Trophoblast cell (in vitro differentiated cells and primary cell): ENCODE measurements around the gene TGOLN2.
"Not testable (repeated sequence)": the region's sequence is repeated elsewhere in the genome, so short reads cannot be mapped to it uniquely, and the experiment has no call there.

ENCODE experiments used
- DNase-seq, 2 donors: peaks; one replicate each; pipeline ENCODE4 v3.0.0-alpha.2; 2016
- H2AFZ ChIP-seq: 2 replicates; pipeline ENCODE4 v1.6.1; 2013; ENCODE audit warnings: low read length, moderate library complexity, mild to moderate bottlenecking; ENCODE audit not compliant: insufficient read depth, poor library complexity
- H2AK5ac ChIP-seq: 2 replicates; pipeline ENCODE4 v1.6.1; 2013; ENCODE audit warnings: mild to moderate bottlenecking, low read length
- H2BK120ac ChIP-seq: 2 replicates; pipeline ENCODE4 v1.6.1; 2013; ENCODE audit warnings: low read length, mild to moderate bottlenecking, moderate library complexity; ENCODE audit not compliant: insufficient read depth, poor library complexity
- H2BK12ac ChIP-seq: 2 replicates; pipeline ENCODE4 v1.6.1; 2013; ENCODE audit warnings: mild to moderate bottlenecking, low read length, moderate library complexity
- H2BK5ac ChIP-seq: 2 replicates; pipeline ENCODE4 v1.6.1; 2013; ENCODE audit warnings: low read length, low read depth, moderate library complexity, mild to moderate bottlenecking; ENCODE audit not compliant: poor library complexity
- H3K14ac ChIP-seq: 2 replicates; pipeline ENCODE4 v1.6.1; 2013; ENCODE audit warnings: mild to moderate bottlenecking, low read length
- H3K18ac ChIP-seq: 2 replicates; pipeline ENCODE4 v1.6.1; 2013; ENCODE audit warnings: mild to moderate bottlenecking, low read length
- H3K23ac ChIP-seq: 2 replicates; pipeline ENCODE4 v1.6.1; 2013; ENCODE audit warnings: low read length
- H3K27ac ChIP-seq: 2 replicates; pipeline ENCODE4 v1.5.1; 2013; ENCODE audit warnings: low read depth, mild to moderate bottlenecking, inconsistent platforms, low read length, moderate library complexity
- H3K27me3 ChIP-seq: 2 replicates; pipeline ENCODE4 v1.6.1; 2013; ENCODE audit warnings: inconsistent platforms, mild to moderate bottlenecking, low read length, moderate library complexity; ENCODE audit not compliant: insufficient read depth
- H3K36me3 ChIP-seq, 2 experiments: 1 replicate in 1 of 2; 2 replicates in 1 of 2; pipeline ENCODE4 v1.6.1; 2013; ENCODE audit warnings: low read length in 2 of 2, mild to moderate bottlenecking in 2 of 2, moderate library complexity in 1 of 2; ENCODE audit not compliant: insufficient read depth in 2 of 2, control insufficient read depth in 1 of 2
- H3K4ac ChIP-seq: 2 replicates; pipeline ENCODE4 v1.6.1; 2013; ENCODE audit warnings: low read depth, mild to moderate bottlenecking, low read length, moderate library complexity
- H3K4me1 ChIP-seq, 2 experiments: 1 replicate in 1 of 2; 2 replicates in 1 of 2; pipeline ENCODE4 v1.6.1; 2013; ENCODE audit warnings: low read length in 2 of 2, mild to moderate bottlenecking in 2 of 2, moderate library complexity in 1 of 2; ENCODE audit not compliant: insufficient read depth in 2 of 2, control insufficient read depth in 1 of 2
- H3K4me2 ChIP-seq: 2 replicates; pipeline ENCODE4 v1.6.1; 2013; ENCODE audit warnings: inconsistent platforms, mild to moderate bottlenecking, low read length, moderate library complexity
- H3K4me3 ChIP-seq: 2 replicates; pipeline ENCODE4 v1.5.1; 2013; ENCODE audit warnings: mild to moderate bottlenecking, low read depth, low read length, inconsistent platforms
- H3K79me1 ChIP-seq: one replicate; pipeline ENCODE4 v1.6.1; 2013; ENCODE audit warnings: low read length
- H3K79me2 ChIP-seq: 2 replicates; pipeline ENCODE4 v1.6.1; 2013; ENCODE audit warnings: low read length, mild to moderate bottlenecking; ENCODE audit not compliant: control insufficient read depth, insufficient read depth, poor library complexity
- H3K9ac ChIP-seq: 2 replicates; pipeline ENCODE4 v1.6.1; 2013; ENCODE audit warnings: mild to moderate bottlenecking, low read length
- H3K9me3 ChIP-seq: 2 replicates; pipeline ENCODE4 v1.6.1; 2013; ENCODE audit warnings: low read depth, mild to moderate bottlenecking, control low read depth, inconsistent platforms, low read length; ENCODE audit not compliant: insufficient read depth
- H4K12ac ChIP-seq: 2 replicates; pipeline ENCODE4 v1.6.1; 2013; ENCODE audit warnings: low read depth, mild to moderate bottlenecking, low read length, moderate library complexity
- H4K8ac ChIP-seq: 2 replicates; pipeline ENCODE4 v1.6.1; 2013; ENCODE audit warnings: low read depth, mild to moderate bottlenecking, low read length, moderate library complexity
- H4K91ac ChIP-seq: one replicate; pipeline ENCODE4 v1.6.1; 2013; ENCODE audit warnings: low read depth, mild to moderate bottlenecking, low read length, moderate library complexity
- WGBS: extraction: QIAGEN DNeasy Blood & Tissue Kit; methylation state at CpG from one replicate; pipeline ENCODE4 v1.1.7; 2013; ENCODE audit warnings: missing lambda C conversion rate; ENCODE audit not compliant: insufficient read length, insufficient coverage; ENCODE audit errors: extremely low coverage; 5-methylcytosine and 5-hydroxymethylcytosine counted together

The TGOLN2 gene

GRCh38 chr2:85324639-85325465, 2.9 kb downstream of the TGOLN2 start:
- H2AK5ac ChIP-seq: no peak overlapping the region
- WGBS: no CpG with 5 or more reads among the region's 10 CpGs
- no peaks in the 10 kb centered on the region for H3K27me3 ChIP-seq
- no peak overlapping the region for H2BK12ac ChIP-seq
- H2BK120ac ChIP-seq: no peak overlapping the region
- no peak for DNase-seq
- H3K18ac ChIP-seq: no peak overlapping the region
- no peak overlapping the region for H3K23ac ChIP-seq
- H2AFZ ChIP-seq: no peak overlapping the region
- H3K9ac ChIP-seq: no peak overlapping the region
- no peak overlapping the region for H3K27ac ChIP-seq
- H3K79me1 ChIP-seq: peaks cover 5% of the 10 kb centered on the region
- peaks cover 24 to 31% of the 10 kb centered on the region in 2 experiments for H3K36me3 ChIP-seq
- H3K14ac ChIP-seq: no peak overlapping the region
- no peak overlapping the region for H4K8ac ChIP-seq
- H2BK5ac ChIP-seq: no peak overlapping the region
- H4K91ac ChIP-seq: no peak overlapping the region
- H3K4ac ChIP-seq: no peak overlapping the region
- no peak overlapping the region for H4K12ac ChIP-seq
- peaks cover 11 to 13% of the 10 kb centered on the region in 2 experiments for H3K4me1 ChIP-seq
- H3K9me3 ChIP-seq: no peaks in the 10 kb centered on the region
- peaks cover 12% of the 10 kb centered on the region for H3K79me2 ChIP-seq
- no peak overlapping the region for H3K4me2 ChIP-seq
- H3K4me3 ChIP-seq: no peak overlapping the region

- not testable (repeated sequence) for H3K23ac ChIP-seq, H2AFZ ChIP-seq, H3K18ac ChIP-seq, H3K4me2 ChIP-seq, H3K4me3 ChIP-seq, H4K91ac ChIP-seq, H2BK12ac ChIP-seq, H3K9ac ChIP-seq, H2BK120ac ChIP-seq, H3K79me1 ChIP-seq, H3K9me3 ChIP-seq, H3K4ac ChIP-seq, H3K27ac ChIP-seq, H2AK5ac ChIP-seq, H4K8ac ChIP-seq, H3K14ac ChIP-seq, H3K27me3 ChIP-seq, DNase-seq, H2BK5ac ChIP-seq, H4K12ac ChIP-seq
- H3K36me3 ChIP-seq: peaks cover 27 to 36% of the 10 kb centered on the region in 2 experiments
- peaks cover 11 to 13% of the 10 kb centered on the region in 2 experiments for H3K4me1 ChIP-seq
- peaks cover 12% of the 10 kb centered on the region for H3K79me2 ChIP-seq
- WGBS: no CpG with 5 or more reads among the region's 11 CpGs
These were observed 3.8 kb downstream of the TGOLN2 start for GRCh38 chr2:85323988-85324367.

- no peak overlapping the region for H3K9ac ChIP-seq
- H3K14ac ChIP-seq: no peak overlapping the region
These were observed 4.3 kb downstream of the TGOLN2 start for GRCh38 chr2:85323351-85323987.

GRCh38 chr2:85319796-85320195, 8.0 kb downstream of the TGOLN2 start:
- H4K8ac ChIP-seq: no peak overlapping the region
- H3K9me3 ChIP-seq: peaks cover 2% of the 10 kb centered on the region
- H3K14ac ChIP-seq: no peak overlapping the region
- H2AFZ ChIP-seq: no peak overlapping the region
- H4K91ac ChIP-seq: no peak overlapping the region
- H3K9ac ChIP-seq: no peak overlapping the region
- no peak overlapping the region for H2BK12ac ChIP-seq
- H3K23ac ChIP-seq: no peak overlapping the region
- H3K4me3 ChIP-seq: no peak overlapping the region
- peaks cover 35 to 56% of the 10 kb centered on the region in 2 experiments for H3K36me3 ChIP-seq
- no peaks in the 10 kb centered on the region for H3K79me1 ChIP-seq
- no CpG with 5 or more reads among the region's 4 CpGs for WGBS
- H3K79me2 ChIP-seq: no peaks in the 10 kb centered on the region
- H3K27me3 ChIP-seq: no peaks in the 10 kb centered on the region
- no peak overlapping the region for H2BK120ac ChIP-seq
- DNase-seq: no peak
- H2AK5ac ChIP-seq: no peak overlapping the region
- no peak overlapping the region for H4K12ac ChIP-seq
- H3K4ac ChIP-seq: no peak overlapping the region
- no peak overlapping the region for H3K4me2 ChIP-seq
- H3K27ac ChIP-seq: no peak overlapping the region
- peaks cover 0 to 6% of the 10 kb centered on the region in 2 experiments for H3K4me1 ChIP-seq
- H3K18ac ChIP-seq: no peak overlapping the region
- H2BK5ac ChIP-seq: no peak overlapping the region

More at GRCh38 chr2:85323351-85323987, 4.3 kb downstream of the TGOLN2 start:
- no peak overlapping the region for H2BK12ac ChIP-seq
- no peak overlapping the region for H2BK120ac ChIP-seq
- no peak overlapping the region for H3K27ac ChIP-seq
- no peak overlapping the region for H2BK5ac ChIP-seq
- no peaks in the 10 kb centered on the region for H3K27me3 ChIP-seq
- peaks cover 5% of the 10 kb centered on the region for H3K79me1 ChIP-seq
- H3K4me1 ChIP-seq: peaks cover 13 to 15% of the 10 kb centered on the region in 2 experiments
- H3K4ac ChIP-seq: no peak overlapping the region
- H3K9me3 ChIP-seq: no peaks in the 10 kb centered on the region
- H3K23ac ChIP-seq: no peak overlapping the region
- WGBS: no CpG with 5 or more reads among the region's 9 CpGs
- H2AK5ac ChIP-seq: no peak overlapping the region
- no peak for DNase-seq
- peaks cover 12% of the 10 kb centered on the region for H3K79me2 ChIP-seq
- H3K36me3 ChIP-seq: peaks cover 29 to 38% of the 10 kb centered on the region in 2 experiments
- no peak overlapping the region for H3K4me3 ChIP-seq
- H3K4me2 ChIP-seq: no peak overlapping the region
- H4K12ac ChIP-seq: no peak overlapping the region
- no peak overlapping the region for H4K91ac ChIP-seq
- H4K8ac ChIP-seq: no peak overlapping the region
- H2AFZ ChIP-seq: no peak overlapping the region
- no peak overlapping the region for H3K18ac ChIP-seq
